Caco-2 (cell line): ENCODE results near the gene KRT17. TPM values are rescaled to one million over a fixed set of nuclear protein-coding genes. Genes with fewer than 3 reads are reported as not detected.
"Not testable (repeated sequence)": the region's sequence is repeated elsewhere in the genome, so short reads cannot be mapped to it uniquely, and the experiment has no call there.

Experiments used
- BruUV-seq: library from RNA; stranded (reverse); fragments of 400-500 nt; replicated peaks from 2 replicates; lab custom pipeline; 2021; lab: Mats Ljungman, UMichigan
- CTCF ChIA-PET: fragments of 300-600 bp; sonication (Branson Sonifier 250); formaldehyde crosslinking; loops from one replicate; lab custom pipeline; 2022; ENCODE audit warnings: antibody characterized with exemption; lab: Charles Lee
- POLR2A ChIA-PET: fragments of 300-600 bp; sonication (Branson Sonifier 250); formaldehyde crosslinking; loops from one replicate; lab custom pipeline; 2022; ENCODE audit warnings: antibody characterized with exemption; lab: Charles Lee
- DNase-seq, 2 experiments: peaks; one replicate each; pipeline versions ENCODE4 v3.0.0 to v3.0.0-alpha.2; 2020 to 2022
- H3K27me3 ChIP-seq: replicated peaks from 2 replicates; pipeline ENCODE4 v1.6.0; 2011; ENCODE audit warnings: low read length; ENCODE audit not compliant: control insufficient read depth, insufficient read depth
- H3K36me3 ChIP-seq: 2 replicates; pipeline ENCODE4 v1.5.1; 2011; ENCODE audit warnings: low read length; ENCODE audit not compliant: control insufficient read depth, insufficient read depth
- H3K4me1 ChIP-seq: fragments of 250-450 bp; sonication (Bioruptor Pico); 2 replicates; pipeline ENCODE4 v1.5.1; 2020; ENCODE audit warnings: mild to moderate bottlenecking
- H3K4me3 ChIP-seq: 2 replicates; pipeline ENCODE4 v1.5.1; 2011; ENCODE audit warnings: low read depth, mild to moderate bottlenecking, control low read depth, low read length
- H3K9me3 ChIP-seq: fragments of 250-450 bp; sonication (Bioruptor Pico); 2 replicates; pipeline ENCODE4 v1.5.1; 2020; ENCODE audit warnings: mild to moderate bottlenecking, moderate library complexity
- H3K27ac Mint-ChIP-seq: one replicate; pipeline ENCODE4 v1.8.0; 2022; ENCODE audit warnings: mixed read lengths; ENCODE audit not compliant: unreplicated experiment
- H3K27me3 Mint-ChIP-seq: one replicate; pipeline ENCODE4 v1.8.0; 2022; ENCODE audit warnings: mixed read lengths; ENCODE audit not compliant: insufficient read depth, unreplicated experiment
- H3K36me3 Mint-ChIP-seq: one replicate; pipeline ENCODE4 v1.8.0; 2022; ENCODE audit warnings: mild to moderate bottlenecking, mixed read lengths; ENCODE audit not compliant: insufficient read depth, unreplicated experiment
- H3K4me1 Mint-ChIP-seq: one replicate; pipeline ENCODE4 v1.8.0; 2022; ENCODE audit warnings: low read depth, mixed read lengths; ENCODE audit not compliant: unreplicated experiment
- H3K4me3 Mint-ChIP-seq: one replicate; pipeline ENCODE4 v1.8.0; 2022; ENCODE audit warnings: mild to moderate bottlenecking, moderate library complexity, mixed read lengths; ENCODE audit not compliant: unreplicated experiment
- H3K9me3 Mint-ChIP-seq: one replicate; pipeline ENCODE4 v1.8.0; 2022; ENCODE audit warnings: mixed read lengths; ENCODE audit not compliant: unreplicated experiment
- CTCF ChIP-seq, 2 experiments: fragments of 200-600 bp in 1 of 2; IDR thresholded peaks; 1 replicate in 1 of 2; 2 replicates in 1 of 2; pipeline versions ENCODE4 v1.5.1 to v1.8.0; 2011 to 2022; ENCODE audit warnings: antibody characterized with exemption in 1 of 2, control low read depth in 1 of 2, inconsistent platforms in 1 of 2, low read depth in 1 of 2, low read length in 1 of 2, mild to moderate bottlenecking in 1 of 2, moderate library complexity in 1 of 2; ENCODE audit not compliant: insufficient read depth in 1 of 2, severe bottlenecking in 1 of 2, unreplicated experiment in 1 of 2
- intact Hi-C: fragments of 100-400 bp; cut with micrococcal nuclease; formaldehyde crosslinking; loops from one replicate; pipeline ENCODE4 v1.10.0; 2022; ENCODE audit not compliant: unreplicated experiment
- total RNA-seq: library from RNA; stranded (reverse); gene quantifications from 2 replicates; pipeline ENCODE4 v1.2.3, GENCODE V29; 2022

KRT17 gene
- total RNA-seq, 1 experiment from 2014 or later = 2.8 TPM

- intact Hi-C loops = no loop called here
- no peaks in the 10 kb centered on the region for H3K27me3 ChIP-seq
- POLR2A ChIA-PET = no interaction called here
- H3K4me1 ChIP-seq = peaks cover 4% of the 10 kb centered on the region; the same call in 1 of the 2 replicates
- CTCF ChIA-PET = interaction anchor here (0.7 to 2.2 kb wide), 2 partner anchors 35 to 62 kb away, joined by 3 to 7 read pairs; no protein-coding TSS in a partner anchor
- no peak overlapping the region for H3K4me3 Mint-ChIP-seq
- BruUV-seq = no TSS peak
- no peaks in the 10 kb centered on the region for H3K9me3 ChIP-seq
- DNase-seq = no peak
- no peak overlapping the region for H3K4me3 ChIP-seq
- no peak for TF ChIP-seq CTCF (IDR thresholded peaks at IDR 0.05; ENCODE audit: insufficient read depth in 1 of 2, low read depth in 1 of 2, low read length in 1 of 2, severe bottlenecking in 1 of 2, unreplicated experiment in 1 of 2)
- no peaks in the 10 kb centered on the region for H3K9me3 Mint-ChIP-seq
- no peaks in the 10 kb centered on the region for H3K36me3 Mint-ChIP-seq
- no peaks in the 10 kb centered on the region for H3K36me3 ChIP-seq
- no peaks in the 10 kb centered on the region for H3K4me1 Mint-ChIP-seq
- H3K27me3 Mint-ChIP-seq = no peaks in the 10 kb centered on the region
- no peak overlapping the region for H3K27ac Mint-ChIP-seq
Measured at GRCh38 chr17:41583137-41584127, 40.9 kb downstream of the KRT17 start.

- H3K27ac Mint-ChIP-seq, POLR2A ChIA-PET, intact Hi-C loops, H3K4me3 ChIP-seq, DNase-seq, H3K4me1 ChIP-seq, H3K27me3 ChIP-seq, BruUV-seq, H3K36me3 Mint-ChIP-seq, H3K9me3 Mint-ChIP-seq, H3K36me3 ChIP-seq, H3K4me3 Mint-ChIP-seq, H3K9me3 ChIP-seq, H3K4me1 Mint-ChIP-seq, H3K27me3 Mint-ChIP-seq: not testable (repeated sequence)
- CTCF ChIA-PET = interaction anchor here (1.1 to 2.2 kb wide), 2 partner anchors 34 to 45 kb away, joined by 4 to 7 read pairs; no protein-coding TSS in a partner anchor
Measured at GRCh38 chr17:41582061-41582968, 42.1 kb downstream of the KRT17 start.

- intact Hi-C loops = no loop called here
- H3K4me3 ChIP-seq = no peak overlapping the region
- no peak for TF ChIP-seq CTCF (IDR thresholded peaks at IDR 0.05; ENCODE audit: insufficient read depth in 1 of 2, low read depth in 1 of 2, low read length in 1 of 2, severe bottlenecking in 1 of 2, unreplicated experiment in 1 of 2)
- peaks cover 2% of the 10 kb centered on the region; the same call in 1 of the 2 replicates for H3K27me3 ChIP-seq
- no TSS peak for BruUV-seq
- H3K36me3 ChIP-seq = no peaks in the 10 kb centered on the region
- no peaks in the 10 kb centered on the region for H3K36me3 Mint-ChIP-seq
- no peaks in the 10 kb centered on the region for H3K4me1 Mint-ChIP-seq
- H3K9me3 Mint-ChIP-seq = no peaks in the 10 kb centered on the region
- no peak overlapping the region for H3K27ac Mint-ChIP-seq
- no peaks in the 10 kb centered on the region for H3K27me3 Mint-ChIP-seq
- POLR2A ChIA-PET = no interaction called here
- H3K4me3 Mint-ChIP-seq = no peak overlapping the region
- H3K4me1 ChIP-seq = peaks cover 4% of the 10 kb centered on the region; the same call in 1 of the 2 replicates
- CTCF ChIA-PET = interaction anchor here (0.5 to 2.2 kb wide), 3 partner anchors 33 to 1470 kb away, joined by 4 to 7 read pairs (median 4); no protein-coding TSS in a partner anchor
- no peaks in the 10 kb centered on the region for H3K9me3 ChIP-seq
- no peak for DNase-seq
Measured at GRCh38 chr17:41581366-41582060, 42.9 kb downstream of the KRT17 start.
